ENCODE data around the gene ANKRD45.
"Not testable (repeated sequence)": the region's sequence is repeated elsewhere in the genome, so short reads cannot be mapped to it uniquely, and the experiment has no call there.

The ANKRD45 gene

GRCh38 chr1:173568483-173568882, 101.2 kb downstream of the ANKRD45 start:
- no peak for DNase-seq

DNA sequence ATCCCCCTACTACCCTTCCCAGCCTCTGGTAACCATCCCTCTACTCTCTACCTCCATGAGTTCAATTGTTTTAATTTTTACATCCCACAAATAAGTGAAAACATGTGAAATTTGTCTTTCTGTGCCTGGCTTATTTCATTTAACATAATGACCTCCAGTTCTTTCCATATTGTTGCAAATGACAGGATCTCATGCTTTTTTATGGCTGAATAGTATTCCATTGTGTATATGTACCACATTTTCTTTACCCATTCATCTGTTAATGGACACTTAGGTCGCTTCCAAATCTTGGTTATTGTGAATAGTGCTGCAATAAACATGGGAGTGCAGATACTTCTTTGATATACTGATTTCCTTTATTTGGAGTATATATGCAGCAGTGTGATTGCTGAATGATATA, 105.8 kb downstream of the ANKRD45 start:
- DNase-seq = not testable (repeated sequence)

DNA sequence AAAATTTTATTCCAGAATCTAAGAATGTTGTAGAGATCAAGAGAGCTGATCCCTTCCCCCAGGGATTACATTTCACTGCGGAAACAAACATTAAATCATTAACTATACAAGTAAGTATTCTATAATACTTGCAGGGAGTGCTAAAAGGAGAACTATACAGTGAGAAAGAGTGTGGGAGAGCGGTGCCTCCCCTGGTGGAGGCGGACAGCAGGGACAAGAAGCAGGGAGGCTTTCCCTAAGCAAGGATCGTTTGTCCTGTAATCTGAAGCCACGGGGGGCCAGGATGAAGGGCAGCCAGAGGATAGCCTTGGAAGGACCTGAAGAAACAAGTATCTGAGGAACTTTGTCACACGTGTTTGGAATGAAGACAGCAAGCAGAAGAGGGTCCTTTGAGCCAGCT, 106.8 kb downstream of the ANKRD45 start:
- no peak for DNase-seq

DNA sequence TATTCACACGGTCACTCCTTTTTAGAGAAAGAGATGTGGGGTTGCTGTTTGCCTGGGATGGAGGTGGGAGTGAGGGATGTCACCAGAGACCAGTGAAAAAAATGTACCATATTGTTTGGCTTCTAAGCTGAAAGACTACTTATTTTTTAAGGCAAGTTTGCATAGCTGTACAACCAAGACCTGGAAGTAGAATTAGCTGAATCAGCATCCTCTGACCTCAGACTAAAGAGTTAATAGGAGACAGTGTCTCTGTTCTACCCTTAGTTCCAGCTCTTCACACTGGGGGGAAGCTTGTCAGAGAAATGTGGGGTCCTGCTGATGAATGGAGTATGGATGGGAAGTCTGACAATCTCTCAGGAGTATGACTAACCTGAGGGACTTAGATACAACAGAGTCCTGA, 108.4 kb downstream of the ANKRD45 start:
- no peak for DNase-seq

DNA sequence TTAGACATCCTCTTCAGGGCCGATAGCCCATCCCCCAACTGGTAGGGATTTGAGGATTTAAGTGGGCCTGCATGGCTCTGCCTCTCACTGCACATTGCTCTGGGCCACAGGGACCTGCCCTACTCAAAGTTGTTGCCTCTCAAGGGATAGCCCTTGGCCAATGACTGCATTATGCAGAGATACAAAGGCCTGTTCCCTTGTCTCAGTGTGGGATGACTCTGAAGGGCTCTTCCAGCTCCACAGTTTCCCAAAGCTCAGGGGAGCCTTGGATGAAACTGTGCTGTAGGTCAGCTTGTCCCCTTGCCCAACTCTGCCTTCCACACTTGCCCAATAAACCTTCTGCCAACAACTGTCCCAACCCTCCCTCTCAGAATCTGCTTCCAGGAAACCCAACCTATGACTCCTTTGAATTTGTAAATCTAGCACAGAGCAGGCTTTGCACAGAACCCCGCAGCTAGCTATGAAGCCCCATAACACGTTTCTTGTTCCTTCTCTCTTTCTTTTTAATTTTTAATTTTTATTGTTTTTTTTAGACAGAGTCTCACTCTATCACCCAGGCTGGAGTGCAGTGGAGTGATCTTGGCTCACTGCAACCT, 109.3 kb downstream of the ANKRD45 start:
- no peak for DNase-seq

All from activated CD4-positive, alpha-beta T cell treated with anti-CD3 and anti-CD28 coated beads, Interleukin-2, amount 50 U/mL, for 4 hours (primary cell).